IPS-NIHi11 (cell line): ENCODE results near the gene GPR137B.
"Not testable (repeated sequence)": the region's sequence is repeated elsewhere in the genome, so short reads cannot be mapped to it uniquely, and the experiment has no call there.

Source experiments
- DNase-seq: peaks from one replicate; pipeline ENCODE4 v3.0.0; 2012; ENCODE audit warnings: mixed read lengths, low spot score

GPR137B gene

GRCh38 chr1:236161230-236161629, 18.9 kb downstream of the GPR137B start:
- no peak for DNase-seq

- DNase-seq = not testable (repeated sequence)
Measured at GRCh38 chr1:236161755-236162154, 19.4 kb downstream of the GPR137B start.

- no peak for DNase-seq
Measured at GRCh38 chr1:236163463-236164153, 21.3 kb downstream of the GPR137B start.

- DNase-seq = no peak
Measured at GRCh38 chr1:236164273-236164672, 21.9 kb downstream of the GPR137B start.

- DNase-seq = no peak
Measured at GRCh38 chr1:236165238-236165981, 23.1 kb downstream of the GPR137B start.

- DNase-seq = no peak
Measured at GRCh38 chr1:236166041-236166440, 23.7 kb downstream of the GPR137B start.

GRCh38 chr1:236167154-236167553, 24.8 kb downstream of the GPR137B start:
- no peak for DNase-seq

GRCh38 chr1:236167578-236167977, 25.2 kb downstream of the GPR137B start:
- DNase-seq = no peak

- peak; percentile 51 for DNase-seq
Measured at GRCh38 chr1:236168716-236169429, 26.5 kb downstream of the GPR137B start.

GRCh38 chr1:236172041-236172579, 29.8 kb downstream of the GPR137B start:
- DNase-seq = no peak

- no peak for DNase-seq
Measured at GRCh38 chr1:236173174-236173767, 30.9 kb downstream of the GPR137B start.

GRCh38 chr1:236175642-236176336, 33.5 kb downstream of the GPR137B start:
- DNase-seq = no peak

GRCh38 chr1:236176337-236177336, 34.3 kb downstream of the GPR137B start:
- no peak for DNase-seq

- DNase-seq = no peak
Measured at GRCh38 chr1:236179634-236180033, 37.3 kb downstream of the GPR137B start.

- DNase-seq = no peak
Measured at GRCh38 chr1:236181059-236181458, 38.7 kb downstream of the GPR137B start.

- DNase-seq = no peak
Measured at GRCh38 chr1:236185687-236186086, 43.3 kb downstream of the GPR137B start.

GRCh38 chr1:236186471-236186870, 44.1 kb downstream of the GPR137B start:
- not testable (repeated sequence) for DNase-seq

GRCh38 chr1:236188084-236188483, 45.7 kb downstream of the GPR137B start:
- DNase-seq = not testable (repeated sequence)

- no peak for DNase-seq
Measured at GRCh38 chr1:236193184-236193583, 50.8 kb downstream of the GPR137B start.

- DNase-seq = no peak
Measured at GRCh38 chr1:236200925-236201324, 58.6 kb downstream of the GPR137B start.
